ENCODE data around the gene MOSPD3.

DNA sequence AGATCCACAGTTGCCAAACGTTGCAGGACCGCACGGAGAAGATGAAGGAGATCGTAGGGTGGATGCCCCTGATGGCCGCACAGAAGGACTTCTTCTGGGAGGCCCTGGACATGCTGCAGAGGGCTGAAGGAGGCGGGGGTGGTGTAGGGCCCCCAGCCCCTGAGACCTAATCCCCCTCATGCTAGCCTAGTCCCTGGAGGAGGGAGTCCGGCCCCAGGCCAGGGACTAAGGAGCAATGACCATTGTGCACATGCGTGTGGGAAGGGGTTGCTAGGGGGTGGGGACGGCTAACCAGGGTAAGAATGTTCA, 11.7 kb upstream of the MOSPD3 start:
- TF ChIP-seq CTCF (IDR thresholded peaks at IDR 0.05) (no peak), POLR2A (IDR thresholded peaks at IDR 0.05) (no peak), POLR2AphosphoS5 (IDR thresholded peaks at IDR 0.05) (no peak)

All from prostate gland (tissue), 2 donors.